ENCODE results near the gene PMVK. TPM values are rescaled to one million over a fixed set of nuclear protein-coding genes. Genes with fewer than 3 reads are reported as not detected.

PMVK gene
- total RNA-seq, 1 donor from 2014 or later, result 29.5 TPM

DNA sequence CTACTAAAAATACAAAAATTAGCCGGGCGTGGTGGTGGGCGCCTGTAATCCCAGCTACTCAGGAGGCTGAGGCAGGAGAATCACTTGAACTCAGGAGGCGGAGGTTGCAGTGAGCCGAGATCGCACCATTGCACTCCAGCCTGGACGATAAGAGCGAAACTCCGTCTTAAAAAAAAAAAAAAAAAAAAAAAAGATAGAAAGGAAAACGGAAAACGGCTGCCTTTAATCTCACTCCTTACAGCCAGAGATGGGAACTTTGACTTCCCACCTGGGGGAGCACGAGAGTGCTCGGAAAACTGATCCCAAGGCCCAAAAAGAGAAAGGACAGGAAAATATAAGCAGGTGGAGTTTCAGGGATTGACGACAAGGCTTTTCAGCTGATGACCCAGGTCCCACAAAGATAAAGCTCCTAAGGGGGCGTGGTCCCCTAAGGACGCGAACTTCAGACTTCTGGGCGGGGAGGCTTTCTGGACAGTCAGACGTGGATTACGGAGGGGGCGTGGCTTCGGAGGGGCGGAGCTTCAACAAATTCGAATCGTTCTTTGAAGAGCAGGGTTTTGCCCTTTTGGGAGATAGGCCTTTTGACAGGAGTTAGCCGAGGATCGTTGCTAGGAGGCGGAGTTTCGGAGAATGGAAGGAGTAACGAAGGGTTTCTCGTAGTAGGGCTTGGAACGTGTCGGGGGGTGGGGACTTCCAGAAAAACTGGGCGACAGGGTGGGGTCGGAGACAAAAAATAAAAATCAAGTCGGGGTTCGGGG lies 37.0 kb upstream of the PMVK start:
- DNase-seq (ENCODE audit: extremely low spot score, unreplicated experiment), result peak; percentile 97
- no peaks in the 10 kb centered on the region for H3K9me3 Mint-ChIP-seq (ENCODE audit: unreplicated experiment)
- H3K27ac Mint-ChIP-seq (ENCODE audit: unreplicated experiment), result no peak overlapping the region
- H3K27me3 Mint-ChIP-seq (ENCODE audit: unreplicated experiment), result no peaks in the 10 kb centered on the region
- TF ChIP-seq, protein P1, sequence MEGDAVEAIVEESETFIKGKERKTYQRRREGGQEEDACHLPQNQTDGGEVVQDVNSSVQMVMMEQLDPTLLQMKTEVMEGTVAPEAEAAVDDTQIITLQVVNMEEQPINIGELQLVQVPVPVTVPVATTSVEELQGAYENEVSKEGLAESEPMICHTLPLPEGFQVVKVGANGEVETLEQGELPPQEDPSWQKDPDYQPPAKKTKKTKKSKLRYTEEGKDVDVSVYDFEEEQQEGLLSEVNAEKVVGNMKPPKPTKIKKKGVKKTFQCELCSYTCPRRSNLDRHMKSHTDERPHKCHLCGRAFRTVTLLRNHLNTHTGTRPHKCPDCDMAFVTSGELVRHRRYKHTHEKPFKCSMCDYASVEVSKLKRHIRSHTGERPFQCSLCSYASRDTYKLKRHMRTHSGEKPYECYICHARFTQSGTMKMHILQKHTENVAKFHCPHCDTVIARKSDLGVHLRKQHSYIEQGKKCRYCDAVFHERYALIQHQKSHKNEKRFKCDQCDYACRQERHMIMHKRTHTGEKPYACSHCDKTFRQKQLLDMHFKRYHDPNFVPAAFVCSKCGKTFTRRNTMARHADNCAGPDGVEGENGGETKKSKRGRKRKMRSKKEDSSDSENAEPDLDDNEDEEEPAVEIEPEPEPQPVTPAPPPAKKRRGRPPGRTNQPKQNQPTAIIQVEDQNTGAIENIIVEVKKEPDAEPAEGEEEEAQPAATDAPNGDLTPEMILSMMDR (IDR thresholded peaks at IDR 0.05), result peak; percentile 35
- no peaks in the 10 kb centered on the region for H3K36me3 Mint-ChIP-seq (ENCODE audit: unreplicated experiment)
- H3K4me1 Mint-ChIP-seq (ENCODE audit: unreplicated experiment), result peaks cover 37% of the 10 kb centered on the region
- no peak overlapping the region for H3K4me3 Mint-ChIP-seq (ENCODE audit: unreplicated experiment)

DNA sequence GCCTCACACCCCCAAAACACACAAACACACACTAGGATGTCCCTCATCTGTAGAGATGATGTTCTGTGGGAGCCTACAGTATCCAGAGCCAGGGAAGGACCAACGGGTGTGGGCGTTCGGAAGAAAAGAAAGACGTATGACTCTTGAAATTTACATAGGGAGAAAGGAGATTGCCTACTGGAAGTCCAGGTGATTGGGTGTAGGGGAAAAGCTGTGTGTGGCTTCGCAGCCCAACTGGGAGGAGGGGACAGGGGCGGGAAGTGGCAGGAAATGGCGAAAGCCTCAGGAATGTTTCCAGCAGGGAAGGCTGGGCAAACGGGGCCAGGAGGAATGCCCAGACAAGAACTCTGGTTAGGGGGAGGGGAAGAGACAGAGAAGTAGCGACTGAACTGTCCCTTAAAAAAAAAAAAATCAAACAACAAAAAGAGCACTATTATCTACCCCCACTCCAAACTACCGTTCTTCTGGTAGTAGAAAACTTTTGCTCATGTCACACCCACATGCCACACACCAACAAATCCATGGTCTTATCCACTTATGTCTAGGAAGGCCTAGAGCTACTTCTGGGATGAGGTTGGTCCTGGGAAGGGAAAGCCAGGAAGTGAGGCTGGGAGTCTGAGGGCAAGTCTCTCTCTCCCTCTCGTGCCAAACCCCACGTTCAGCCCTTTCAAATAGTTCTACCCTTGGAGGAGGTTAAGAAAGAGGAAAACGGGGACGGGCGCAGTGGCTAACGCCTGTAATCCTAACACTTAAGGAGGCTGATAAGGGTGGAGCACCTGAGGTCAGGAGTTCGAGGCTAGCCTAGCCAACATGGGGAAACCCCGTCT lies 36.2 kb upstream of the PMVK start:
- no peak overlapping the region for H3K27ac Mint-ChIP-seq (ENCODE audit: unreplicated experiment)
- peaks cover 45% of the 10 kb centered on the region for H3K4me1 Mint-ChIP-seq (ENCODE audit: unreplicated experiment)
- TF ChIP-seq, protein P1 (IDR thresholded peaks at IDR 0.05), result no peak
- H3K36me3 Mint-ChIP-seq (ENCODE audit: unreplicated experiment), result peaks cover 4% of the 10 kb centered on the region
- no peaks in the 10 kb centered on the region for H3K9me3 Mint-ChIP-seq (ENCODE audit: unreplicated experiment)
- no peaks in the 10 kb centered on the region for H3K27me3 Mint-ChIP-seq (ENCODE audit: unreplicated experiment)
- no peak overlapping the region for H3K4me3 Mint-ChIP-seq (ENCODE audit: unreplicated experiment)
- DNase-seq (ENCODE audit: extremely low spot score, unreplicated experiment), result peak; percentile 92

DNA sequence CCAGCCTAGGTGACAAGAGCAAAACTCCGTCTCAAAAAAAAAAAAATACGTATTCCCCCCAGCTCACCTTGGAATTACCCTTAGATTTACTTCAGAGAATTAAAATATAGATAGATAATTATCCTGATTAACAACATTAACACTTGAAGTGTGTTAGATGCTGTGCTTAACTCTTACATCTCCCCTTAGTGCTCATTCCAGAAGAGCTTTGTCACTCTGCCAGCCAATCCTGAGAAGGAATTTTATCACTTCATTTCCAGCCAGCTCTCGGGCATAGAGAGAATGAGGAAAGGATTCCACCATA lies 35.6 kb upstream of the PMVK start:
- Mint-ChIP-seq H3K9me3 (ENCODE audit: unreplicated experiment) (no peaks in the 10 kb centered on the region), H3K27ac (ENCODE audit: unreplicated experiment) (no peak overlapping the region), H3K27me3 (ENCODE audit: unreplicated experiment) (no peaks in the 10 kb centered on the region), H3K36me3 (ENCODE audit: unreplicated experiment) (peaks cover 4% of the 10 kb centered on the region), H3K4me1 (ENCODE audit: unreplicated experiment) (peaks cover 45% of the 10 kb centered on the region), H3K4me3 (ENCODE audit: unreplicated experiment) (no peak overlapping the region)
- TF ChIP-seq, protein P1 (IDR thresholded peaks at IDR 0.05), result no peak
- DNase-seq (ENCODE audit: extremely low spot score, unreplicated experiment), result no peak

DNA sequence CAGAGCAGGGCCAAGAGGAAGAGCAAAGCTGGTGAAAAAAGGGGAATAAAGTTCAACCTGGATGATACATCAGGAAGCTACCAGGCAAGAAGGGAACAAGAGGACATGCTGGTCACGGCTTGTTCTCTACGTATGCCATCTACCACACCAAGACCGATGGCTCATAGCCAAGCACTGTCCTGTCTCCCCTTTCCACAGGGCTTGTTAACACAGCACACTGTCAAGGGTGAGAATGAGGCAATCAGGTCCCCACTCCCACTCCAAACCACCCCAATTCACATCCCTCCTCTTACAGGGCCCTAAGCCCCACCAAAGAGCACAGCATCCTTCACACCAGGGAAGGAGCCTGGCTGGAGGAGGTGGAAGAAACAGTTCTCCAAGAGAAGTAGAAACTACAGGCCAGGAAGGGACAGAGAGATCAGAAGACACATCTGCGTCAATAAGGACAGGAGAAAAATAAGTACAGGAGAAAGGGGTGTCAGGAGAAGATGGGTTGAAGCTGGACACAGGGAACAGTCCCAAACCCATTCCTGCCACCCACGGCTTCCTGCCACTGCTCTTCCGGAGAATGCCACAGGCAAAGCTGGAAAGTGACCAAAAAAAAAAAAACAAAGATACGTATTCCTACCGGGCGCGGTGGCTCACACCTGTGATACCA lies 35.0 kb upstream of the PMVK start:
- peaks cover 7% of the 10 kb centered on the region for H3K36me3 Mint-ChIP-seq (ENCODE audit: unreplicated experiment)
- no peak for DNase-seq (ENCODE audit: extremely low spot score, unreplicated experiment)
- TF ChIP-seq, protein P1 (IDR thresholded peaks at IDR 0.05), result no peak
- peaks cover 45% of the 10 kb centered on the region for H3K4me1 Mint-ChIP-seq (ENCODE audit: unreplicated experiment)
- no peak overlapping the region for H3K27ac Mint-ChIP-seq (ENCODE audit: unreplicated experiment)
- H3K27me3 Mint-ChIP-seq (ENCODE audit: unreplicated experiment), result no peaks in the 10 kb centered on the region
- no peak overlapping the region for H3K4me3 Mint-ChIP-seq (ENCODE audit: unreplicated experiment)
- no peaks in the 10 kb centered on the region for H3K9me3 Mint-ChIP-seq (ENCODE audit: unreplicated experiment)
